Stomach (tissue), 9 donors: ENCODE results near the gene SLC12A7. TPM values are rescaled to one million over a fixed set of nuclear protein-coding genes. Genes with fewer than 3 reads are reported as not detected.

Experiments
- DNase-seq, 2 donors: peaks; one replicate each; pipeline versions ENCODE4 v3.0.0 to v3.0.0-alpha.2; 2013 to 2019
- H3K27ac ChIP-seq, 5 donors: fragments of 200-600 bp in 4 of 5; sonication (generic) in 4 of 5; one replicate each; pipeline ENCODE4 v1.5.1; 2013 to 2019; ENCODE audit warnings: mild to moderate bottlenecking in 1 of 5, moderate library complexity in 1 of 5
- H3K27me3 ChIP-seq, 3 donors: fragments of 200-600 bp; sonication (generic); one replicate each; pipeline ENCODE4 v1.5.1; 2017 to 2019; ENCODE audit warnings: mixed run types in 1 of 3
- H3K36me3 ChIP-seq, 4 donors: fragments of 200-600 bp; sonication (generic); 1 replicate in 3 of 4; 2 replicates in 1 of 4; pipeline ENCODE4 v1.5.1; 2016 to 2019
- H3K4me1 ChIP-seq, 4 donors: fragments of 200-600 bp; sonication (generic); one replicate each; pipeline ENCODE4 v1.5.1; 2016 to 2019
- H3K4me3 ChIP-seq, 4 donors: fragments of 200-600 bp; sonication (generic) in 3 of 4; one replicate each; pipeline ENCODE4 v1.5.1; 2016 to 2019; ENCODE audit warnings: mild to moderate bottlenecking in 1 of 4
- H3K9me3 ChIP-seq, 4 donors: fragments of 200-600 bp; sonication (generic); one replicate each; pipeline ENCODE4 v1.5.1; 2016 to 2019
- EP300 ChIP-seq: sonication (generic); formaldehyde crosslinking; IDR thresholded peaks from one replicate; pipeline ENCODE4 v1.6.1; 2017; ENCODE audit warnings: antibody characterized with exemption
- POLR2A ChIP-seq, 4 donors: fragments of 450-650 bp; IDR thresholded peaks; one replicate each; pipeline ENCODE4 v1.6.1; 2016; ENCODE audit warnings: antibody characterized with exemption in 4 of 4, control low read depth in 2 of 4, mild to moderate bottlenecking in 1 of 4, moderate library complexity in 1 of 4
- POLR2AphosphoS5 ChIP-seq, 3 donors: sonication (generic); formaldehyde crosslinking; IDR thresholded peaks; one replicate each; pipeline ENCODE4 v1.6.1; 2016; ENCODE audit warnings: antibody characterized with exemption in 3 of 3
- WGBS, 5 donors: extraction: QIAGEN DNeasy Blood & Tissue Kit in 3 of 5; methylation state at CpG; one replicate each; pipeline versions ENCODE4 v1.1.5 to v1.1.7; 2013 to 2018; 5-methylcytosine and 5-hydroxymethylcytosine counted together
- intact Hi-C: fragments of 100-400 bp; cut with DNase I; formaldehyde crosslinking; loops from one replicate; pipeline ENCODE4 v1.15.1; 2023; ENCODE audit warnings: low total_unique reads
- polyA plus RNA-seq, 3 donors: library from polyadenylated mRNA; stranded (reverse); fragments of 200-250 nt; gene quantifications; one replicate each; pipeline ENCODE4 v1.2.3, GENCODE V29; 2013
- total RNA-seq, 5 donors: library from RNA; depleted of rRNA; stranded (reverse); fragments of >200 nt; gene quantifications; one replicate each; pipeline versions ENCODE4 v1.1.0 to v1.2.3, GENCODE V29; 2014 to 2016
- TF ChIP-seq, protein P1 (sequence below), 7 experiments: fragments of 450-650 bp in 4 of 7; fragments of 200-600 bp in 3 of 7; sonication (generic) in 3 of 7; IDR thresholded peaks; one replicate each; pipeline ENCODE4 v1.5.1; 2016 to 2019; ENCODE audit warnings: antibody characterized with exemption in 7 of 7, control low read depth in 2 of 7, mild to moderate bottlenecking in 1 of 7
- donor health status: healthy with polysubstance abuse.
- donor health status: Bipolar disorder and iron deficiency.
- donor health status: healthy.

SLC12A7 gene
- total and polyA plus RNA-seq, 8 donors: 4.7 to 346 (median 37.7) TPM

- 84 to 90% (median 88%) methylated on average over 33 to 39 of the region's 39 CpGs for WGBS, 5 donors
- Histone ChIP-seq H3K9me3 (no peaks in the 10 kb centered on the region), H3K27ac (no peak overlapping the region), H3K36me3 (peaks cover 61 to 100% (median 99%) of the 10 kb centered on the region in 4 donors), H3K27me3 (no peaks in the 10 kb centered on the region), H3K4me3 (no peak overlapping the region), H3K4me1 (no peaks in the 10 kb centered on the region)
- intact Hi-C loops: no loop called here
- TF ChIP-seq POLR2A (IDR thresholded peaks at IDR 0.05) (no peak), POLR2AphosphoS5 (IDR thresholded peaks at IDR 0.05) (no peak), EP300 (no peak)
- TF ChIP-seq, protein P1, sequence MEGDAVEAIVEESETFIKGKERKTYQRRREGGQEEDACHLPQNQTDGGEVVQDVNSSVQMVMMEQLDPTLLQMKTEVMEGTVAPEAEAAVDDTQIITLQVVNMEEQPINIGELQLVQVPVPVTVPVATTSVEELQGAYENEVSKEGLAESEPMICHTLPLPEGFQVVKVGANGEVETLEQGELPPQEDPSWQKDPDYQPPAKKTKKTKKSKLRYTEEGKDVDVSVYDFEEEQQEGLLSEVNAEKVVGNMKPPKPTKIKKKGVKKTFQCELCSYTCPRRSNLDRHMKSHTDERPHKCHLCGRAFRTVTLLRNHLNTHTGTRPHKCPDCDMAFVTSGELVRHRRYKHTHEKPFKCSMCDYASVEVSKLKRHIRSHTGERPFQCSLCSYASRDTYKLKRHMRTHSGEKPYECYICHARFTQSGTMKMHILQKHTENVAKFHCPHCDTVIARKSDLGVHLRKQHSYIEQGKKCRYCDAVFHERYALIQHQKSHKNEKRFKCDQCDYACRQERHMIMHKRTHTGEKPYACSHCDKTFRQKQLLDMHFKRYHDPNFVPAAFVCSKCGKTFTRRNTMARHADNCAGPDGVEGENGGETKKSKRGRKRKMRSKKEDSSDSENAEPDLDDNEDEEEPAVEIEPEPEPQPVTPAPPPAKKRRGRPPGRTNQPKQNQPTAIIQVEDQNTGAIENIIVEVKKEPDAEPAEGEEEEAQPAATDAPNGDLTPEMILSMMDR (IDR thresholded peaks at IDR 0.05): no peak
- no peak for DNase-seq
Observed at GRCh38 chr5:1054799-1055775, 56.8 kb downstream of the SLC12A7 start.

GRCh38 chr5:1054018-1054798, 57.7 kb downstream of the SLC12A7 start:
- no peak overlapping the region for H3K4me3 ChIP-seq
- 87 to 91% (median 90%) methylated on average over 19 to 39 of the region's 39 CpGs for WGBS, 5 donors
- no peak overlapping the region for H3K27ac ChIP-seq
- intact Hi-C loops: no loop called here
- H3K36me3 ChIP-seq: peaks cover 54 to 94% (median 90%) of the 10 kb centered on the region in 4 donors
- TF ChIP-seq, protein P1 (IDR thresholded peaks at IDR 0.05): no peak
- H3K9me3 ChIP-seq: no peaks in the 10 kb centered on the region
- H3K4me1 ChIP-seq: no peaks in the 10 kb centered on the region
- H3K27me3 ChIP-seq: no peaks in the 10 kb centered on the region
- DNase-seq: no peak

DNA sequence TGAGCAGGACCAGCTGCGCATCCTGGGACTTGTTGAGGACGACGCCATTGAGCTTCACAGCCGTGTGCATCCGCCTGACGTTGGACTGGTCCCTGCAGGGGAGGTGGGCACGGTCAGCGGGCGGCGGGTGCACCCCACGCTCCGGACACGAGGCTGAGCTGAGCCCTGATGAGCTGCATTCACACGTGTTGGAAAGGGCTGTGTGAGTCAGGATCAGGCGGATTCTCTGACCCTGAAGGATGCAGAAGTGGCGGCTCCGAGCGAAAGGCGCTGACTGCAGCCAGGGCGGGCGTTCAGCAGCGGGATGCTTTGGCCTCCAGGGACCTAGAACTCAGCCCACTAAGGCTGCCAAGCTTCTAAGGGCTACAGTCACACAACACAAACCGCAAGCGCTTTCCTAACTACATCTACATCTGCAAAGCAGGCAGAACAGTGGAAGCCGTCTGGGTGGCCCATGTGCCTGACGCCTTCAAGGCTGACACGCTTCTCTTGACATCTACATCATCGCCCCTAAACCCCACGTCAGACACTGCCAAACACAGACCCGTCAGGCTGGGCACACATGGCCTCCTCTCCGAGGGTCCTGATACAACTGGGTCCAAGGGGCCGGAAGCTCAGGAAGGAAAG, 58.4 kb downstream of the SLC12A7 start:
- Histone ChIP-seq H3K27ac (no peak overlapping the region), H3K4me1 (no peaks in the 10 kb centered on the region), H3K9me3 (no peaks in the 10 kb centered on the region), H3K27me3 (no peaks in the 10 kb centered on the region), H3K36me3 (peaks cover 47 to 86% (median 83%) of the 10 kb centered on the region in 4 donors), H3K4me3 (no peak overlapping the region)
- WGBS, 5 donors: 89 to 93% (median 92%) methylated on average over 24 to 32 of the region's 32 CpGs
- intact Hi-C loops: no loop called here
- DNase-seq: no peak
- no peak for TF ChIP-seq EP300
- TF ChIP-seq, protein P1 (IDR thresholded peaks at IDR 0.05): no peak
- TF ChIP-seq POLR2AphosphoS5 (IDR thresholded peaks at IDR 0.05): no peak
- TF ChIP-seq POLR2A (IDR thresholded peaks at IDR 0.05): no peak
